ENCODE results near the gene ADAM23.
A peak's percentile ranks its signal among the peaks of the same experiment; 100 is the strongest.

The ADAM23 gene

DNA sequence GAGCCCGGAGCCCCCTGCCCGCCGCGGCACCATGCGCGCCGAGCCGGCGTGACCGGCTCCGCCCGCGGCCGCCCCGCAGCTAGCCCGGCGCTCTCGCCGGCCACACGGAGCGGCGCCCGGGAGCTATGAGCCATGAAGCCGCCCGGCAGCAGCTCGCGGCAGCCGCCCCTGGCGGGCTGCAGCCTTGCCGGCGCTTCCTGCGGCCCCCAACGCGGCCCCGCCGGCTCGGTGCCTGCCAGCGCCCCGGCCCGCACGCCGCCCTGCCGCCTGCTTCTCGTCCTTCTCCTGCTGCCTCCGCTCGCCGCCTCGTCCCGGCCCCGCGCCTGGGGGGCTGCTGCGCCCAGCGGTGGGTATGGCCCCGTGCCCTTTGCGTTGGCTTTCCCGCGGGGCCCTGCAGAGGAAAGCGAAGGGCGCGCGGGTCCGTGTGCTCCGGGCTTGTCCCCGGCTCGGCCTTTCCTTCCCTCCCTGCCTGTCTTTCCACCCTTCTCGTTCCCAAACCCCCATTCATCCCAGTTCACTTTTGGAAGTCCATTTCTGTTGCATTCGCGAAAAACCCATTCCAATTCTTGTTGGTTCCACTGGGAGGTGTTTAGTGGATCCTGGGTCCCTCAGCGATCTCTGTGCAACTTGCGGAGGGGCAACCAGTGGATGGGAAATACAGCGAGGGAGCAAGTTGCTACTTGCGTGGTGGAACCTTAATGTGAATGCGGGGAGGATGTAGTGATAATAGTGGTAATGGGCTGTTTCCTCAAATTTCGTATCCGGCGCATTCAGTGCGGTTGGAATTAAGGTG is 599 bp downstream of the ADAM23 start:
- DNase-seq, result peak; percentile 9

DNA sequence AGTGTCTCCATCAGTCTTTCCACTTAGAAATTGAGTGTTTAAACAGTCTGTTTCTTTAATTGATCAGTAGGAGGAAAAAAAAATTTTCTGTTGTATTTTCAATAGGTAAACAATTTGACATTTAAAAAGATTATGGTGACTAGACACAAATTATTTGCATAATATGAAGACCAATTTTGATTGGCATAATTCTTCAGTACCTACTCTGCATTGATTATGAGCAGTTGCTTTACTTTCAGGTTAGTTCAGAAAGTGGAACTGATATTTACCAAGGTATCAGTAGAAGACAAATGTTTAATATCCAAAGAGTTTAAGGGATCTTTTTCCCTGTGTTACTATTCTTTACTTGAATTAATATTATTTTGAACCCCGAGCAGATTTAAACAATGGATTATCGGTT is 2.6 kb downstream of the ADAM23 start:
- no peak for DNase-seq

DNA sequence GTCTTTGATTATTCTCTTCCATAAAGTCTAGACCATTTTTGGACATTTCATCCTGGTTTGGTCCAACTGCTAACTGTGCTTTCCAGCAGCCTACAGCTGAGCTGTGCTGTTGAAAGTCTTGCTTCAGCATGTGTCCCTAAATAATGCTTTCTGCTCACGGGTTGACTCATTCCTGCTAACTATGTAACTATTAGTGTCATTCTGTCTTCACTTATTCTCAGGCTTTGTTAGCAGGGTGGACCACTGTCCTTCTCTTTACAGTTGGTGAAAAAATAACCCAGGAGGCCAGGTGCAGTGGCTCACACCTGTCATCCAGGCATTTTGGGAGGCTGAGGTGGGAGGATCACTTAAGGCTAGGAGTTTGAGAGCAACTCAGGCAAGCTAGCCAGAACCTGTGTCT is 8.9 kb downstream of the ADAM23 start:
- no peak for DNase-seq

DNA sequence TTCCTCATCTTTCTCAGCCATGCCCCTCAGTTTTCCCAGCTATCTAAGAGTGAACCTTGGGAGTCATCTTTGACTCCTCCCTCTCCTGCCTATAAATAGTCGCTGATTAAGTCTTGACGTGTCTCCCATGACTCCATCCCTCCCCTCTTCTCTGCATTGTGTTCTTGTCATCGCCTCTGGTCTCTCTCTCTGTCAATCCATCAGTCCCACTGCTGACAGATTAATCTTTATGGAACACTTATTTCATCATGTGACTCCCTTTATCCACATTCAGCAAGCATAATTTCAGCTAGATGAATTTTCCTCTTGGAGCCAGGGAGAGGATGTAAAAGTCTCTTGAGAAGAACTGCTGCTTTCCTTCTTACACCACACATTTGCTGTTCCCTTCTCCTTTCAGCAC is 9.4 kb downstream of the ADAM23 start:
- DNase-seq, result no peak

DNA sequence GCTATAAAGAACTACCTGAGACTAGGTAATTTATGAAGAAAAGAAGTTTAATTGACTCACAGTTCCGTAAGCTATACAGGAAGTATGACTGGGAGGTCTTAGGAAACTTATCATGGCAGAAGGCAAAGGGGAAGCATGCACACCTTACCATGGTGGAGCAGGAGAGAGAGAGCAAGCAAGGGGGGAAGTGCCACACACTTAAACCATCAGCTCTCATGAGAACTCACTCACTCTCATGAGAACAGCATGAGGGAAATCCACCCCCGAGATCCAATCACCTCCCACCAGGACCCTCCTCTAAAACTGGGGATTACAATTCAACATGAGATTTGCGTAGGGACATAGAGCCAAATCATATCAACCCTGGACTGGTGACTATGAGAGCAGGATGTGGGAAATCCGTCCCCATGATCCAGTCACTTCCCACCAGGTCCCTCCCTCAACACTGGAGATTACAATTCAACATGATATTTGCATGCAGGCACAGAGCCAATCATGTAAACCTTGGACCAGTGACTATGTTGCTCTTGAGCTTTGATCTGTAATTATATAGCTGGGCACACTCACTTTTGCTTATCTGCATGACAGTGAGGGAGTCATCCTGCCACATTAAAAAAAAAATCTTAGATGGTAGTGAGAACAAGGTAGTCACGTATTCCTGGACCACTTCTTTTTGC is 12.9 kb downstream of the ADAM23 start:
- DNase-seq, result no peak

DNA sequence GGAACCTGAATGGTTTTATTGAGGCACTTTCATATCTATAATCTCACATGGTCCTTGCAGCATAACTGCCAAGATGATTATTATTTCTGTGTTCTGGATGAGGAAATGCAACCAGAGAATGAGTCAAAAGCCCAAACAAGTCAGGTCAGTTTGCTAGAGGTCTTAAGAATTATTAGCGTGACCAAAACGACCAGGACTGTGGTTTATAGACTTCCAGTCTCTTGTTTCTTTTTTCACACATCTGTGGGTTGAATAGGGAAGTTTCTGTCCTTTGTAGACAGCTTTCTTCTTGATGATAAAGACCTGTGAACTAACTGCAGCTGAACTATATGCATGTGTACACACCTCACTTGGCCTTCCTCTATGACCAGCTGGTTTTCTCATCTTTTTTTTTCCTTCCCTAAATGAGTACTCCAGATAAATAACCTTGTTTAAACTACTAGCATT is 13.9 kb downstream of the ADAM23 start:
- DNase-seq, result no peak

DNA sequence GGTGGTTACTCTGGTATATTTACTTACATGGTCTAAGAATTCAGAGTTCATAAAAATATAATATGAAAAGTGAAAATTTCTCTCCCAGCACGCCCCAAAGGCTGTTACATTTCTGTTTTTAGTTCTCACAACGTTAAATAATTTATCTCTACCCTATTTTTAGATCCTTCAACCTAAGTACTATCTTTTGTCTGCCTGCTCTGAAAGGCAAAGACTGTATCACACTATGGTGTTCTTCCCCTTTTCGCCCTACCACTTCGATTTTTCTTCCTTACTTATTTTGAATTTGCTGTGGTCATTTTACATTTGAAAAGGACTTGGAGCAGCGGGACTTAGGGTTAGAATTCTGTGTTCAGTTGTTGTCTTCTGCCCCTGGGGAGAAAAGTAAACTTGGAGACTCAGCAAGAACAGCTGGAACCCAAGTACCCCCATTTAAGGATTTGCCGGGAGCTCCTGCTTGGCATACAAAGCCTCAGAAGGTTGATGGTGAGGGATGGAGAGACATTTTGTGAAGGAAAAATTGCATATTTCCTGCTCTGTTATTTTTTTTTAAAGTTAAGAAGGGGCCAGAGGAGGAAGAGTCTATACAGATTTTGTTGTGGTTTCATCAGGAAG is 19.0 kb downstream of the ADAM23 start:
- no peak for DNase-seq

DNA sequence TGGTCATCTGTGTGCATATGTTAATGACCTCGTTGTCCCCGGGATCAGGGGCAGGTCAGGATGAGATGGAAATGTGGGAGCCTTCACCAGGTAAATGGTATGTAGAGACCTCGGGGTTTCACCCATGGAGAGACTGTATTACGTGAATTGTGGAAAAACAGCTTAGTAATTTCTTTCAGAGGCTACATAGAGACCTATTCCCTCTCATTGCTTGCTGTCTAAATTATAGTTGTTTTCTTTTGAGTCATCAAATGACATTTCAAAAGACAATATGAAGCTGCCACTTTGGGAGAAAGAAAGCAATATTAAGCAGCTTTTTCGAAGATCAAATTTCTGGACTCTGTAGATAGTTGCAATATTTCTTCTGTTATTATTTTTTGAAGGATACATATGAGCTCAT is 20.4 kb downstream of the ADAM23 start:
- no peak for DNase-seq

DNA sequence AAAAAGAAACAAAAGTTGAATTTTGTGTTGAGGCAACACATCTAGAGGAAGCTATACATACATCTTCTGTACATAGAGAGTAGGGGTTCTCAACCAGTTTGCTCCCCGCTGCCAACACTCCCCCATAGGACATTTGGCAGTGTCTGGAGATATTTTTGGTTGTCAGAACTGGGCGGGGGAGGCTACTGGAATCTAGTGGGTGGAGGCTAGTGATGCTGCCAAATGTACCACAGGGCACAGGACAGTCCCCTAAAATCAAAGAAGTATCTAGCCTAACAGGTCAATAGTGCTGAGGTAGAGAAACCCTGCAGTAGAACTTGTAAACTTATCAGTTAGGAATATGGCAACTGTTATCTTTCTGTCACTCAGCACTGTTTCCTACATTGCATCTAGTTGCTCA is 21.3 kb downstream of the ADAM23 start:
- DNase-seq, result no peak

DNA sequence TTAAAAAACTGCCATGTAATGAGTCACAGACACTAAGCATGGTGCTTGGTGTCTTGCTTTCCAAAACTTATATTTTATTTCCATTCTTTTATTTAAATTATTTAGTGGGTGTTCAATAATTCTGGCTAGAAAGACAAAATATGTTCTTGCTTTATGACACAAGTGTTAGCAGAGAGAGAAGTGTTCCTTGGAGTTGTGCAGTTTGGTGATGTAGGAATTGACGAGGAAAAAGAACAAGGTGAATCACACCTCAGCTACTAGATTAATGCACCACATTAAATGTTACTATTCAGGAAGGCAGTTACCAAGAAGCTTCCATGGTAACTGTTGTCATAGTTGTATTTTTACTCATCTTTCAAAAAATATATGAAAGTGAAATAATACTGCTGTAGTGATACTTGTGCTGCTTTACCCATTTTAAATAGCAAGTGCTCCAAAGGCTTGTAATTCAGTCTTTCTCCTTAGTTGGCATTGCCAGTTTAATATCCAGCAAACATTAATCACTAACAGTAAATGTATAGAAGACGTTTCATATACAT is 28.3 kb downstream of the ADAM23 start:
- DNase-seq, result no peak

DNA sequence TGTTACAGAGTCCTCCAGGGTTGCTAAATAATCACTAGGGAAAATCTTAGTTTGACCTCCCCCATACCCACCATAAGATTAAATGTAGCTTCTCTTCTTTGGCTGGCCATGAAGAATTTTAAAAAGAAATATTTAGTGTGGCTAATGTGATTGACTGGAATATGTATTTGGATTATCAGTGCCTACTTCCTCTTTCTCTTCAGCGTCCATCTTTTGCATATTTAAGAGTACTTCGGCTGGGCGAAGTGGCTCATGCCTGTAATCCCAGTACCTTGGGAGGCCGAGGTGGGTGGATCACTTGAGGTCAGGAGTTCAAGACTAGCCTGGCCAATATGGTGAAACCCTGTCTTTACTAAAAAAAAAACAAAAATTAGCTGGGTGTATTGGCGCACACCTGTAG is 28.8 kb downstream of the ADAM23 start:
- no peak for DNase-seq

DNA sequence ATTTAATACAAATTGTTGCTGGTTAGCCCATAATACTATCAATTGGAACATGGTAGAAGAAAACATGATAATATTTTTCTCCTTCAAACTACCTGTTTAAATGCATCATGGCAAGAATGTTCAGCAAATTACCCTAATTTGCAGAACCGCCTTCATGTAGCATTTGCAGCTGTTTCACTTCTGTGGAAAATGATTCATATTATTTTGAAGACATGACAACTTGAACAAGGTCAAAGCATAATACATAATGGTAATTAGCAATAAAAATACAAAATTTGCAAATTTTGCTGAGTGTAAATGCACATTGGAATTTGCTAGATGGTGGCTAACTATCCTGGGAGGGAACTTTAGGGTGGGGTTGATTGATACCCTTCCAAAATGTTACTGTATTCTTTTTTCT is 30.8 kb downstream of the ADAM23 start:
- no peak for DNase-seq

DNA sequence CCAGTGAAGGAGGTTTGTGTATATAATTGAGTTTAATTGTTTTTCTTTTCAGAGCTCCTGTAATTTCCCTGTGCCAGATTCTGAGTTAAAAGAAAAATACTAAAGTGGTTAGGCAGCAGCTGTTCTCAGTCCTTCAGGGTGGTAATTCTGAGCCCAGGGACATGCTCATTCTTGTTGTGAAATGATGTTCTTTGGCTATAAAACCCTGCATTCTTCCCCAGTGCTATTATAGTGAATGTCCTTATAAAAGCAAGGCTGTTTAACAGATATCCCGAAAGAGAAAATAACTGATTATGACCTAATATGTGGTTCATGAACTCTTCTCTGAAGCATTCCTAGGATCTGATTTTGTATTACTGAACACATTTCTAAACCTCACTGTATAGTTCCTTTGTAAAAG is 34.0 kb downstream of the ADAM23 start:
- peak; percentile 74 for DNase-seq

DNA sequence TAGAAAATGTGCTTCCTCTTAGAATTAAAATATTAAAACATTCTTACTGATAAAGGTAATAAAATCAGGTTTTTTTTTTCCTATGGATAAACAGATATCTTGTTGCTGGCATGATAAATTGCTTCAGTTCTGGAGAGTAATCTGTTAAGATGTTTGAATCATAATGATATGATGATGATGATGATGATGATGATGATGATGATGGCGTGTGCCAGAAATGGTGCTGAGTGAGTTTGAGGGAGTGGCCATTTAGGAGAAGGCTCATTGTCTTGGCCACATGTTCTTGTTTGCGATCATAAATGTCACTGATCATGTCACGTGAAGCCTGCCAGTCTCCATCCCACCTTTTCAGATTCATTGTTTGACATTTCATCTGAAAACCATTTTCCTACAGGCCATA is 35.0 kb downstream of the ADAM23 start:
- DNase-seq, result no peak

DNA sequence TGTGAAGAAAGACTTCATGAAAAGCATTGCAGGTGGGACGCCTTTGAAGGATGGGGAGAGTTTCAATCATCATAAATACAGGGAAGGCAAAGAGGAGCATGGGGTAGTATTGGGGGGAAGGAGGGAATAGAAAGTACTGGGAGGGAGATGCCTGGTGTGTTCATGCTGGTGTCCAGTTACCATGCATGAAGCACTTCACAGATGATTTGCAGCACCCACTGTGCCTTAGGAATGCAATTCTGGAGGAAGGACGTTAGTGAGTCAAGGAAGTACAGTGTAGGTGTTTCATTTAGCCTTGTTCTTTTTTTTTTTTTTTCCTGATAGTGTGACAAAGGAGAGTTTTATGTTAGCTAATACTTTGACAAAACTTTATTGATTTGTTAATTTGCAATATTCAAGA is 36.8 kb downstream of the ADAM23 start:
- no peak for DNase-seq

DNA sequence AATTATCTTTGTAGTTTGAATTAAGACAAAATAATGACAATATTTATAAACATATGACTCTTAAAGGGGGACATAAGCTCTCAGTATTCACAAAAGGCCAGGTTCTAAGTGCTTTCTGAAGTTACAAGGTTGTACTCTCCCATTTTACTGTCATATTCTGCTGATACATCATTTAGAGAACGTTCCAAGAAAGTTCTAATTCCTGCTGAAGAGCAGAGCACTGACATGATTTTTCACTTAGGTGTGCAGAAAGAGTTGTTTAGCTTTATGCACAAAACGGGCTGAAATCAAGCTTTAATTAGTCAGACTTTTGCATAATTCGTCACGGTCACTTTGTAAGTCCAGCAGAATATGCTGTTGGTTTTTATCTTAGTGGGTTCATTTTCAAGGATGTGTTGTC is 37.3 kb downstream of the ADAM23 start:
- DNase-seq, result no peak

DNA sequence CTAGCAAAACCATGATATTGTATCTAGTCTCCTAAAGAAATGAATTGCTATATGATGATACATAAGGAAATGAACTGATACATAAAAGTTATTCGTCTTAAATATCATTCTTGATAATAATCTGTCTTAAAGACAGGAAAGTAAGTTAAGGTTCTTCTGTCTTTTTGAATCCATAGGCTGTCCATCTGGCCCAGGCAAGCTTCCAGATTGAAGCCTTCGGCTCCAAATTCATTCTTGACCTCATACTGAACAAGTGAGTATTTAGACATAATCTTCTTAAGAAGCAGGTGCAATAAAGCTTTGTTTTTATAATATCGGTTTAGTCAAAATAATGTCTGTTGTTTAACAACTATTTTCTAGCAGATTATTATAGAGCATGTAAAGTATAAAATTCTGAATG is 37.7 kb downstream of the ADAM23 start:
- DNase-seq, result no peak

DNA sequence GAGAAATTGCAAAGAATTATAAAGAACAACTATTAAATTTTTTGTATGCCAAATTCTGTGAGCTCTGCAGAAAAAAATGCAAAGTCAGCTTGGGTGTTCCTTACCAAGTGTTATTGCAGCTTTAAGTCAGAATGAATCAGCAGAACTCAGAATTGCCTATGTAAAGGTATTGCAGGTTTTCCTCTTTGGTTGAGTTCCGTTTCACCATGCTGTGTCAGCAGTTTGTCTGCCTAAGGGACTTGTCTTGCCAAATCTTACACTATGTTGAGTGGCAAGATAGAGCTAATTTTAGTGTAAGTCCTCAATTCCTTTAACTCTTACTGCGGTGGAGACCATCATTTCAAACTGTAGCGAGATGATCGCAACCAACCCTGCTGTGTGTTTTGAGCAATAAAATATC is 38.8 kb downstream of the ADAM23 start:
- no peak for DNase-seq

DNA sequence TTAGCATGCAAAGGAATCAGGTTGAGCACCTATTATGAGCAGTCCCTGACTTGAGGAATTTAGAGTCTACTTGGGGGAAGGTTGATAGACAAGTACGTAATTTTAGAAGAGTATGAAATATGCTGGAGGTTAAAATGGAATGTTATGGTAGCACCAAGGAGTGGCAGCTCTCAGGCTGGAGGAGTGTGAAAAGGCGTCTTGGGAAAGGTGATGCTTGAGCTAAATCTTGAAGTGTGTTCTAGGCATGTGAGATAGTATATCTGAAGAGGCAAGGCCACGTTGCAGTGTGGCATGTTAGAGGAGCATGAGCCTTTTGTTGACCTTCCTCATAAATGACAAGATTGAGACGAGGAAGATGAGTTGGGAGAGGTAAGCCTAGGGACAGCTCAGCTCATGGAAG is 39.3 kb downstream of the ADAM23 start:
- no peak for DNase-seq

DNA sequence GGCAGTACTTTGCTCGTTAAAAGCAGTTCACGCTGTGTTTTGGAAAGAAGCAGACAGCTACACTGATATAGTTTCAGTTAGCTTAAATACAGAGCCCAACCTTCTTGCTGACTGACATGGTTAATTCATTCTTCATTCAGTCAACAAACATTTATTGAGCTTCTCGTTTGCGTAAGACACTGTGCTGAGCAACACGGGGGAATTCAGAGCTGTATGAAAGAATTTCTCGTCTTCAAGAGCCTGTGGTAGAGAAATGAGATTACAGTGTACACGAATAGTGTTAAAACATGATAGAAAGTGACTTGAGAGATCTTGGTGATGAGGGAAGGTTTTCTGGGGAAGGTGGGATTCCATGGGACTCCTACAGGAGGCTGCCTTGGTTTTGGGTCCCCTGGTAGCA is 44.7 kb downstream of the ADAM23 start:
- no peak for DNase-seq

DNA sequence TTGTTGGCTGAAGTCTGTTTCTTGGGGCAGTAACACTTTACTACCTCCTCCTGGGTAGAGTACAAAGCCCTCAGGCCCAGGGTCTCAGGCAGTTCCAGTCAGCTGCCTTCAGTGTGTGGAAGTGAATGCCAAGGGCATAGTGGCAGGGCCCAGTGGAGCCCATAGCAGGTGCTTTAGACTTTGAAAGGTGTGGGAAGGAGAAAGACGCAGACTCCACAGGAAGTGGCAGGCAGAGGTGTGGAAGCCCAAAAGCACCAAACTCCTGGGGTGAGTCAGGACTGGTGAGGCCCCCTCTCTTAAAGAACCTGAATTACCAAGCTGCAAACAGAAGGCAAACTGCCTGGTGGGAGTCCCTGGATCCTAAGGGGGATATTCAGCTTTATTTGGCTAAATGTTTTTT is 45.3 kb downstream of the ADAM23 start:
- DNase-seq, result no peak

DNA sequence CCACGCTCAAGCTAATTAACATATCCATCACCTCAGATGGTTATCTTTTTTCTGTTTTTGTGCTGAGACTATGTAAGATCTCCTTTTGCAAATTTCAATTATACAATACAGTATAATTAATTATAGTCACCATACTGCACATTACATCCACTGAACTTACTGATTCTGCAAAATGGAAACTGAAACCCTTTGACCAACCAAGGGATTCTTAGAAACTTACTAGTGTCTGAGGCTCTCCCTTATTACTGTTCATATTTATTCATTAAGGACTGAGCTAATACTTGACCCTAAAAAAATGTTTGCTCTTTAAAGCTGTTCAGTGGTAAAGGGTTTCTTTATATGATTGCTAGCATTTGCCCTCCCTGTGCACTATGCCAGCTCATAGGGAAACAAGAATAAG is 50.7 kb downstream of the ADAM23 start:
- DNase-seq, result no peak

DNA sequence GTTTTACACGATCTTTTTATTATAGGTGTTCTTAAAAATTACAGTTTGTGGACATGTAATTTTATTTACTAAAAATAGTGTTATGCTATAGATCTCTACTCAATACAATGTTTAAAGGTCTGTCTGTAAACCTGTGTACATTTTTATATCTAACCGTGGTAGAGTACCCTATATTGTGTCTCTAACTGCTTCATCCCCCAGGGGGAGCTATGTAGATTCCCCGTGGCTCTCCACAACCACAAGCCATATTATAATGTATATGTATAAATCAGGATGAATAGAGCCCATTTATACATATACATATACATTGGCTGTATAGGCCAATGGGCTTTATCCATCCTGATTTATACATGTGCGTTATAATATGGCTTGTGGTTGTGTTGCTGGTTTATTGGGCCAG is 59.4 kb downstream of the ADAM23 start:
- no peak for DNase-seq

DNA sequence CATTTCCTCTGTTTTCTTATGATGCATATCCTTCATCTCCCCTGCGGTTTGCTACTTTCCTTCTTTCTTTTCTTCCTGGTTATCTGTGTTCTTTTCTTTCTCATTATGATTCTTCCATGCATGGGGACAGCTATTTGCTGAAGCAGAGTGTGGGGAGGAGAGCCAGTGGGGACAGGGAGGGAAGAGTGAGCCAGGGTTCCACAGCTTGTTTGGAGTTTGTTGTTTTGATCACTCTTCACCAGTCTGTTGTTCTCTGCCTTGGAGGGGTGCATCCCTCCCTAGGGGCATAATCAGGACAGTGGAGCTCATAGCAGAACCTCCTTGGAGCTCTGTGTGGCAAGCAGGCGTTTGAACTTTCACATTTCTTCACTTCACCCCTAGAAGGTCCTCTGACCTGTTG is 68.0 kb downstream of the ADAM23 start:
- DNase-seq, result no peak

Measured in DMS 273 treated with DMSO at 0.1 percent for 48 hours (cell line).